ENCODE results near the gene CRYGS. TPM values are rescaled to one million over a fixed set of nuclear protein-coding genes. Genes with fewer than 3 reads are reported as not detected.

The CRYGS gene
- total RNA-seq, 2 experiments from 2014 or later = 3.8 to 4.7 TPM

DNA sequence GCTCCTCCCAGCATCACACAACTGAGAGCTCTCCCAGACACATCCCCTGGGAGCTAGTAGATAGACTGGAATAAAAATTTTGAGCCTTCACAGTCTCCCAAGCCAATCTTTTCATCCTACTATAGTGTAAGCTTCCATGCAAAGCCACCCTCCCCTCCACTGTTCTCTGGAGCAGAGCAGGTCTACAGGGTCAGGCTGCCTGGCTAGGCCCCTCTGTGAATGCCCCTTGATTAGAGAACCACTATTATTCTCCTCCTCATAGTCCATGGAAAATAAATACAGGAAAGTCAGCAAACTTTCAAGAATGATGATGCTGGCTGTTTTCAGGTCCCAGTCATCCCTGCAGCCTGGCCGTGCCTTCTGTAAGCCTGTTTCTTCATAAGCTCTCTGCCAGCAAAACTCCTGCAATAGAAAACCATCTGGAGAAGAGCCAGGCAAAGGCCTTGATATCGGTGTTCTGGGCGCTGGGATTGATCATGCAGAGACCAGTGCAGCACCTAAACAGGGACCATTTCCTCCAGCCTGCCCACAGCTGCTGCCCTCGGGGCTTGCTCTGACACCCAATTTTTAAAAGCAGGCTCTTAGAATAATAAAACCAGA lies 51.7 kb downstream of the CRYGS start:
- no peak for ATAC-seq
- no peak for DNase-seq
- H3K36me3 Mint-ChIP-seq = no peaks in the 10 kb centered on the region
- CTCF ChIA-PET = interaction anchor here (1.0 to 1.6 kb wide), 2 partner anchors 11 to 48 kb away, joined by 3 to 4 read pairs; no protein-coding TSS in a partner anchor
- H3K4me1 Mint-ChIP-seq = no peaks in the 10 kb centered on the region
- no peak overlapping the region for H3K27ac Mint-ChIP-seq
- no peak overlapping the region for H3K4me3 Mint-ChIP-seq
- no peaks in the 10 kb centered on the region for H3K9me3 Mint-ChIP-seq (ENCODE audit: low read depth)
- H3K27me3 Mint-ChIP-seq = peaks cover 25% of the 10 kb centered on the region

DNA sequence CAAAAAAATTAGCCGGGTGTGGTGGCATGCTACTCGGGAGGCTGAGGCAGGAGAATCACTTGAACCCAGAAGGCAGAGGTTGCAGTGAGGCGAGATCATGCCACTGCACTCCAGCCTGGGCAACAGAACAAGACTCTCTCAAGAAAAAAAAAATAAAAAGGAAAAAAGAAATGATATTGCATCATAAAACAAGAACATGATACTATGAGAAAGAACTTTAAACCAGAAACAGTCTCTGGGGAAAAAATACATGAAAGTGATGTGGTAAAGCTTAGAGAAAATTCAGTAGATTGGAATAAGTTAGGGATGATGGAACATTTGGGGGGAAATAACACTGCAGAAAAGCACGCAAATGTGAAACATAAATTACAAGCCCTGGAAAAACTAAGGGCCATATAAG lies 54.7 kb downstream of the CRYGS start:
- peaks cover 25% of the 10 kb centered on the region for H3K27me3 Mint-ChIP-seq
- CTCF ChIA-PET = no interaction called here
- DNase-seq = no peak
- H3K4me3 Mint-ChIP-seq = no peak overlapping the region
- H3K36me3 Mint-ChIP-seq = no peaks in the 10 kb centered on the region
- no peaks in the 10 kb centered on the region for H3K4me1 Mint-ChIP-seq
- H3K9me3 Mint-ChIP-seq (ENCODE audit: low read depth) = no peaks in the 10 kb centered on the region
- H3K27ac Mint-ChIP-seq = no peak overlapping the region
- no peak for ATAC-seq

Other genes with a start within 250 kb of the CRYGS start
- gene DGKG, start 182.1 kb downstream of the CRYGS start, total RNA-seq = under 1 TPM; 0.20 to 0.66 TPM
- 10 to 100 TPM; 16.6 to 17.5 TPM for gene TBCCD1, start 23.0 kb upstream of the CRYGS start, total RNA-seq
- 10 to 100 TPM; 48.6 to 61.3 TPM for gene DNAJB11, start 26.3 kb upstream of the CRYGS start, total RNA-seq
- gene AHSG, start 68.7 kb upstream of the CRYGS start, total RNA-seq = not detected
- not detected for gene FETUB, start 96.0 kb upstream of the CRYGS start, total RNA-seq
- not detected for gene HRG, start 121.6 kb upstream of the CRYGS start, total RNA-seq
- gene KNG1, start 173.0 kb upstream of the CRYGS start, total RNA-seq = not detected
- gene EIF4A2, start 239.2 kb upstream of the CRYGS start, total RNA-seq = 100 to 1,000 TPM; 374 to 441 TPM

Data from activated CD8-positive, alpha-beta memory T cell treated with anti-CD3 and anti-CD28 coated beads, Interleukin-2, amount 10 ng/mL, durations not matched to agents 7 days and 5 days (primary cell).